ENCODE results near the gene USH2A.

- TF ChIP-seq, protein P1, sequence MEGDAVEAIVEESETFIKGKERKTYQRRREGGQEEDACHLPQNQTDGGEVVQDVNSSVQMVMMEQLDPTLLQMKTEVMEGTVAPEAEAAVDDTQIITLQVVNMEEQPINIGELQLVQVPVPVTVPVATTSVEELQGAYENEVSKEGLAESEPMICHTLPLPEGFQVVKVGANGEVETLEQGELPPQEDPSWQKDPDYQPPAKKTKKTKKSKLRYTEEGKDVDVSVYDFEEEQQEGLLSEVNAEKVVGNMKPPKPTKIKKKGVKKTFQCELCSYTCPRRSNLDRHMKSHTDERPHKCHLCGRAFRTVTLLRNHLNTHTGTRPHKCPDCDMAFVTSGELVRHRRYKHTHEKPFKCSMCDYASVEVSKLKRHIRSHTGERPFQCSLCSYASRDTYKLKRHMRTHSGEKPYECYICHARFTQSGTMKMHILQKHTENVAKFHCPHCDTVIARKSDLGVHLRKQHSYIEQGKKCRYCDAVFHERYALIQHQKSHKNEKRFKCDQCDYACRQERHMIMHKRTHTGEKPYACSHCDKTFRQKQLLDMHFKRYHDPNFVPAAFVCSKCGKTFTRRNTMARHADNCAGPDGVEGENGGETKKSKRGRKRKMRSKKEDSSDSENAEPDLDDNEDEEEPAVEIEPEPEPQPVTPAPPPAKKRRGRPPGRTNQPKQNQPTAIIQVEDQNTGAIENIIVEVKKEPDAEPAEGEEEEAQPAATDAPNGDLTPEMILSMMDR (IDR thresholded peaks at IDR 0.05): no peak
- TF ChIP-seq EZH2 (IDR thresholded peaks at IDR 0.05): no peak
Measured at GRCh38 chr1:216032961-216033614, 390.2 kb downstream of the USH2A start.
